Measurements from ENCODE around the gene PEPD. TPM values are rescaled to one million over a fixed set of nuclear protein-coding genes. Genes with fewer than 3 reads are reported as not detected.

The PEPD gene
- total and polyA plus RNA-seq, 2 experiments from 2014 or later, result 141 to 175 TPM

- Histone ChIP-seq H3K4me1 (ENCODE audit: insufficient read depth) (no peaks in the 10 kb centered on the region), H3K36me3 (replicated peaks; ENCODE audit: insufficient read depth, low read depth) (no peaks in the 10 kb centered on the region), H3K9me3 (ENCODE audit: low read depth) (no peaks in the 10 kb centered on the region), H3K79me2 (no peaks in the 10 kb centered on the region), H3K27me3 (no peaks in the 10 kb centered on the region), H3K4me3 (no peak overlapping the region), H3K4me2 (no peak overlapping the region), H3K9me2 (replicated peaks; ENCODE audit: insufficient read depth) (no peaks in the 10 kb centered on the region), H2AFZ (no peak overlapping the region), H3K27ac (no peak overlapping the region), H4K20me1 (ENCODE audit: insufficient read depth, poor library complexity, severe bottlenecking) (no peaks in the 10 kb centered on the region)
- TF ChIP-seq EZH2 (IDR thresholded peaks at IDR 0.05; ENCODE audit: borderline replicate concordance) (no peak), EZH2phosphoT487 (IDR thresholded peaks at IDR 0.05; ENCODE audit: low read depth, severe bottlenecking, unreplicated experiment) (no peak), CTCF (IDR thresholded peaks at IDR 0.05; ENCODE audit: poor library complexity) (no peak)
- DNase-seq (ENCODE audit: low spot score), result no peak
- WGBS (ENCODE audit: low lambda C conversion rate, missing lambda C conversion rate), result 87% methylated on average over 11 of the region's 11 CpGs
These were observed 80.3 kb downstream of the PEPD start for GRCh38 chr19:33441277-33441699.

- H3K4me1 ChIP-seq (ENCODE audit: insufficient read depth), result peaks cover 2% of the 10 kb centered on the region
- H3K9me3 ChIP-seq (ENCODE audit: low read depth), result no peaks in the 10 kb centered on the region
- H3K36me3 ChIP-seq (replicated peaks; ENCODE audit: insufficient read depth, low read depth), result no peaks in the 10 kb centered on the region
- no peaks in the 10 kb centered on the region for H3K9me2 ChIP-seq (replicated peaks; ENCODE audit: insufficient read depth)
- H3K27me3 ChIP-seq, result no peaks in the 10 kb centered on the region
- H3K79me2 ChIP-seq, result no peaks in the 10 kb centered on the region
- no peak overlapping the region for H3K27ac ChIP-seq
- no peak for DNase-seq (ENCODE audit: low spot score)
- no peaks in the 10 kb centered on the region for H4K20me1 ChIP-seq (ENCODE audit: insufficient read depth, poor library complexity, severe bottlenecking)
- H2AFZ ChIP-seq, result no peak overlapping the region
- no peak overlapping the region for H3K4me2 ChIP-seq
- 93% methylated on average over 7 of the region's 7 CpGs for WGBS (ENCODE audit: low lambda C conversion rate, missing lambda C conversion rate)
- TF ChIP-seq CTCF (IDR thresholded peaks at IDR 0.05; ENCODE audit: poor library complexity), result no peak
- no peak for TF ChIP-seq EZH2 (IDR thresholded peaks at IDR 0.05; ENCODE audit: borderline replicate concordance)
- no peak for TF ChIP-seq EZH2phosphoT487 (IDR thresholded peaks at IDR 0.05; ENCODE audit: low read depth, severe bottlenecking, unreplicated experiment)
- no peak overlapping the region for H3K4me3 ChIP-seq
These were observed 80.9 kb downstream of the PEPD start for GRCh38 chr19:33440682-33441081.

GRCh38 chr19:33440241-33440640 is 81.3 kb downstream of the PEPD start:
- WGBS (ENCODE audit: low lambda C conversion rate, missing lambda C conversion rate), result 92% methylated on average over 6 of the region's 6 CpGs
- H3K4me2 ChIP-seq, result no peak overlapping the region

More at GRCh38 chr19:33440241-33440640, 81.3 kb downstream of the PEPD start:
- Histone ChIP-seq H3K27ac (no peak overlapping the region), H3K36me3 (replicated peaks; ENCODE audit: insufficient read depth, low read depth) (no peaks in the 10 kb centered on the region), H3K27me3 (no peaks in the 10 kb centered on the region), H3K9me2 (replicated peaks; ENCODE audit: insufficient read depth) (no peaks in the 10 kb centered on the region), H4K20me1 (ENCODE audit: insufficient read depth, poor library complexity, severe bottlenecking) (no peaks in the 10 kb centered on the region), H3K9me3 (ENCODE audit: low read depth) (no peaks in the 10 kb centered on the region), H3K4me1 (ENCODE audit: insufficient read depth) (peaks cover 6% of the 10 kb centered on the region), H3K4me3 (no peak overlapping the region), H3K79me2 (no peaks in the 10 kb centered on the region), H2AFZ (no peak overlapping the region)
- DNase-seq (ENCODE audit: low spot score), result no peak
- TF ChIP-seq EZH2phosphoT487 (IDR thresholded peaks at IDR 0.05; ENCODE audit: low read depth, severe bottlenecking, unreplicated experiment) (no peak), CTCF (IDR thresholded peaks at IDR 0.05; ENCODE audit: poor library complexity) (no peak)

Data from hepatocyte (in vitro differentiated cells).